K562 (cell line): ENCODE results near the gene ZNF506. TPM values are rescaled to one million over a fixed set of nuclear protein-coding genes. Genes with fewer than 3 reads are reported as not detected.
A peak's percentile ranks its signal among the peaks of the same experiment; 100 is the strongest.
"Not testable (repeated sequence)": the region's sequence is repeated elsewhere in the genome, so short reads cannot be mapped to it uniquely, and the experiment has no call there.

Experiments
- ATAC-seq: fragments of 200-7000 bp; cut with Tn5 transposase; 3 replicates; pipeline ENCODE4 v1.9.1; 2020; ENCODE audit warnings: moderate library complexity
- BruUV-seq: library from RNA; stranded (reverse); fragments of 400-500 nt; replicated peaks from 2 replicates; lab custom pipeline; 2021; lab: Mats Ljungman, UMichigan
- CTCF ChIA-PET: fragments of 300-600 bp; formaldehyde crosslinking; extraction: SDS; loops from one replicate; lab custom pipeline; 2021; ENCODE audit warnings: low intra/inter-chr PET ratio; lab: Yijun Ruan, JAX
- POLR2A ChIA-PET: fragments of 300-600, 350-650 bp; sonication (Branson Sonifier 250); formaldehyde crosslinking; extraction: SDS; loops from one replicate; lab custom pipeline; 2021; ENCODE audit warnings: antibody characterized with exemption, inconsistent platforms; lab: Yijun Ruan, JAX
- DNase-seq, 4 experiments: peaks; one replicate each; pipeline versions ENCODE4 v3.0.0 to v3.0.0-alpha.2; 2011 to 2018; ENCODE audit warnings: low spot score in 3 of 4, mixed read lengths in 3 of 4; ENCODE audit errors: extremely low read depth in 1 of 4
- FAIRE-seq: peaks from 2 replicates; lab custom pipeline; 2011; peaks lifted over from hg19 to GRCh38; lab: Jason Lieb, UNC
- H2AFZ ChIP-seq: 2 replicates; pipeline ENCODE4 v1.6.0; 2011; ENCODE audit warnings: low read depth, low read length, control low read depth, inconsistent platforms
- H3K27ac ChIP-seq: fragments of 200-600 bp; 3 replicates; pipeline ENCODE4 v1.8.0; 2011; ENCODE audit warnings: low read depth, mild to moderate bottlenecking, control low read depth, inconsistent platforms, low read length, moderate library complexity, mixed read lengths; ENCODE audit errors: extremely low read depth
- H3K27me3 ChIP-seq, 2 experiments: fragments of 300-600 bp in 1 of 2; 2 replicates in 1 of 2; 3 replicates in 1 of 2; pipeline versions ENCODE4 v1.6.0 to v1.8.0; 2011; ENCODE audit warnings: inconsistent platforms in 2 of 2, low read length in 2 of 2, mild to moderate bottlenecking in 1 of 2, mixed read lengths in 1 of 2, moderate library complexity in 1 of 2; ENCODE audit not compliant: control insufficient read depth in 2 of 2, insufficient read depth in 2 of 2
- H3K36me3 ChIP-seq: fragments of 300-600 bp; 3 replicates; pipeline ENCODE4 v1.8.0; 2011; ENCODE audit warnings: mild to moderate bottlenecking, low read length, inconsistent platforms; ENCODE audit not compliant: control insufficient read depth, insufficient read depth
- H3K4me1 ChIP-seq, 2 experiments: fragments of 200-600 bp in 1 of 2; replicated peaks in 1 of 2; 2 replicates in 1 of 2; 3 replicates in 1 of 2; pipeline versions ENCODE4 v1.5.1 to v1.8.0; 2011; ENCODE audit warnings: inconsistent platforms in 2 of 2, low read length in 2 of 2, mild to moderate bottlenecking in 1 of 2, mixed read lengths in 1 of 2, moderate library complexity in 1 of 2; ENCODE audit not compliant: control insufficient read depth in 2 of 2, insufficient read depth in 2 of 2
- H3K4me2 ChIP-seq: 2 replicates; pipeline ENCODE4 v1.6.1; 2011; ENCODE audit warnings: low read length, control low read depth, inconsistent platforms, mixed read lengths; ENCODE audit not compliant: insufficient read depth
- H3K4me3 ChIP-seq: fragments of 200-600 bp; sonication (generic), shearing (Covaris generic); 2 replicates; pipeline ENCODE4 v1.5.1; 2016; ENCODE audit warnings: control low read depth, inconsistent platforms
- H3K79me2 ChIP-seq: fragments of 200-600 bp; 3 replicates; pipeline ENCODE4 v1.8.0; 2011; ENCODE audit warnings: low read length, inconsistent platforms; ENCODE audit not compliant: control insufficient read depth, insufficient read depth
- H3K9ac ChIP-seq, 2 experiments: 2 replicates each; pipeline versions ENCODE4 v1.6.0 to v1.6.1; 2011; ENCODE audit warnings: low read depth in 2 of 2, low read length in 2 of 2, control low read depth in 1 of 2, inconsistent platforms in 1 of 2, mild to moderate bottlenecking in 1 of 2, mixed read lengths in 1 of 2; ENCODE audit not compliant: insufficient read depth in 1 of 2
- H3K9me1 ChIP-seq: one replicate; pipeline ENCODE4 v1.6.0; 2011; ENCODE audit warnings: inconsistent platforms, mild to moderate bottlenecking, low read length, moderate library complexity; ENCODE audit not compliant: control insufficient read depth, insufficient read depth
- H3K9me3 ChIP-seq: replicated peaks from 2 replicates; pipeline ENCODE4 v1.5.1; 2011; ENCODE audit warnings: low read depth, low read length, inconsistent platforms; ENCODE audit not compliant: control insufficient read depth, insufficient read depth
- H4K20me1 ChIP-seq: replicated peaks from 2 replicates; pipeline ENCODE4 v1.6.1; 2011; ENCODE audit warnings: low read length, inconsistent platforms, mixed read lengths; ENCODE audit not compliant: control insufficient read depth, insufficient read depth
- IRF1 ChIP-seq: sonication (generic); formaldehyde crosslinking; IDR thresholded peaks from 2 replicates; pipeline ENCODE4 v1.8.0; 2022; ENCODE audit warnings: missing genetic modification reagents, mild to moderate bottlenecking, borderline replicate concordance
- SIX5 ChIP-seq, 2 experiments: IDR thresholded peaks; 2 replicates each; pipeline ENCODE4 v1.6.1; 2011; ENCODE audit warnings: low read length in 2 of 2, borderline replicate concordance in 1 of 2, low read depth in 1 of 2, mild to moderate bottlenecking in 1 of 2, moderate library complexity in 1 of 2; ENCODE audit not compliant: insufficient read depth in 1 of 2
- WGBS: fragments of 100-300 bp; shearing (Covaris generic); methylation state at CpG from one replicate; pipeline ENCODE4 v1.1.6; 2016; ENCODE audit warnings: low coverage, mixed read lengths; ENCODE audit not compliant: insufficient coverage; ENCODE audit errors: missing lambda C conversion rate; 5-methylcytosine and 5-hydroxymethylcytosine counted together
- in situ Hi-C: fragments of 300-500 bp; cut with MboI; formaldehyde crosslinking; loops from 4 replicates; pipeline ENCODE4 v1.15.0; 2018; ENCODE audit warnings: inconsistent platforms, mixed read lengths
- intact Hi-C: fragments of 100-400 bp; cut with micrococcal nuclease; formaldehyde crosslinking; loops from 2 replicates; pipeline ENCODE4 v1.14.2; 2022
- polyA plus RNA-seq, 8 experiments: library from polyadenylated mRNA; depleted of rRNA in 4 of 8; stranded (reverse) in 5 of 8; unstranded in 3 of 8; fragments of >200 nt; fragmentation: Nextera tagmentation in 2 of 8; fragmentation: Illumina TruSeq in 1 of 8; extraction: Ambion mirVana in 2 of 8; extraction: Trizol in 1 of 8; gene quantifications; 2 replicates each; pipeline versions ENCODE4 v1.2.1 to v1.2.3, GENCODE V29; 2011 to 2014; ENCODE audit warnings: inconsistent platforms in 1 of 8, missing spikeins in 1 of 8
- total RNA-seq, 7 experiments: library from RNA; depleted of rRNA in 6 of 7; stranded (reverse); fragments of >200 nt in 6 of 7; fragmentation: Illumina TruSeq in 2 of 7; extraction: Trizol in 2 of 7; gene quantifications; 2 replicates each; pipeline versions ENCODE4 v1.2.1 to v1.2.3, GENCODE V29; 2011 to 2021; ENCODE audit warnings: low replicate concordance in 1 of 7

Gene ZNF506
- total and polyA plus RNA-seq, 9 of the 15 experiments (the other 6 are each of a cell fraction or from before 2014, with no cell fraction given) = 0.03 to 0.44 (median 0.14) TPM; not detected in 2

GRCh38 chr19:19769971-19770370 is 51.6 kb downstream of the ZNF506 start:
- H3K36me3 ChIP-seq, H4K20me1 ChIP-seq, CTCF ChIA-PET, H3K9me1 ChIP-seq, in situ Hi-C loops, FAIRE-seq, H2AFZ ChIP-seq, H3K4me1 ChIP-seq, POLR2A ChIA-PET, H3K9me3 ChIP-seq, DNase-seq, BruUV-seq, ATAC-seq, H3K27me3 ChIP-seq, intact Hi-C loops, H3K27ac ChIP-seq, H3K79me2 ChIP-seq, H3K9ac ChIP-seq, H3K4me2 ChIP-seq, H3K4me3 ChIP-seq: not testable (repeated sequence)
- WGBS = 38% methylated on average over 12 of the region's 28 CpGs

GRCh38 chr19:19758164-19758563 is 63.4 kb downstream of the ZNF506 start:
- Histone ChIP-seq H3K9me3 (no peaks in the 10 kb centered on the region), H3K79me2 (no peaks in the 10 kb centered on the region), H3K4me2 (no peak overlapping the region), H3K36me3 (no peaks in the 10 kb centered on the region), H2AFZ (no peak overlapping the region), H3K27me3 (peaks cover 0 to 2% of the 10 kb centered on the region in 2 experiments; a peak in 1 of 5 replicates), H3K4me3 (no peak overlapping the region), H3K27ac (no peak overlapping the region), H3K9ac (no peak overlapping the region), H3K9me1 (no peaks in the 10 kb centered on the region), H4K20me1 (no peaks in the 10 kb centered on the region), H3K4me1 (no peaks in the 10 kb centered on the region)
- intact Hi-C loops (no loop called here), in situ Hi-C loops (no loop called here)
- DNase-seq (peak in 2 of 4 experiments; percentile 2 to 5), FAIRE-seq (no peak), ATAC-seq (no peak)
- ChIA-PET CTCF (no interaction called here), POLR2A (interaction anchor here (0.7 to 1.2 kb wide), 4 partner anchors 13 to 28 kb away, joined by 3 to 4 read pairs (median 4); partner anchors contain the start of gene ZNF14)
- WGBS = 3% methylated on average over 4 of the region's 4 CpGs
- no TSS peak for BruUV-seq
- TF ChIP-seq SIX5 (IDR thresholded peaks at IDR 0.05; ENCODE audit: borderline replicate concordance in 1 of 2, insufficient read depth in 1 of 2, low read depth in 1 of 2, low read length in 2 of 2) = no peak
- no peak for TF ChIP-seq IRF1 (CRISPR knock-in tag)
